Measurements from ENCODE around the gene ZNF622.

DNA sequence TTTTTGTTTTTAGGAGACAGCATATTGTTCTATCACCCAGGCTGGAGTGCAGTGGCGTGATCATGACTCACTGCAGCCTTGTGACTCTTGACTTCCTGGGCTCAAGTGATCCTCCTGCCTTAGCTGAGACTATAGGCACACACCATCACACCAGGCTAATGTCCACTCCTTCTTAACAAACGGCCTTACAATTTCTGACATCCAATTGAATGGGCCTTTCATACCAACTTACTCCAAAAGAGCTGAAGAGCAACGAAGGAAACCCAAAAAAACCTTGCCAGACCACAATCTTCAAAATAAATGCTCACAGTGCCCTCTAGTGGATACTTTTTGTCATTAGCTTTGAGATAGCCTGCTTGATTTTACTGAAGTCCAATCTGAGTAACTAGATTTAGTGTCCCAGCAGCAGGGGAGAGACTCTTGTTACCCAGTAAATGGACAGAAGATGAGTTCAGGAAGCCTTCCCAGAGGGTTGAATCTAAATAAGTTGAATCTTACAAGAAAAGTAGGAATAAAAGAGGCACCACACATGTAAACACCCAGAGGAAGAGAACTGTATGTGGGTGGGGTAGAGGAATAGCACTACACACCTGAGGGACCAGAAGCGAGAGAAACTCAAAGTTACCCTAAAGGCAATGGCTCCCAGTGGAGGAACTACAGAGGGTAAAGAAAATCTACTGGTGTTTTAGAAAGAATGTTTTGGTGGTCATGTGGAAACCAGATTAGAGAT lies 9.3 kb downstream of the ZNF622 start:
- TF ChIP-seq GATA2 (IDR thresholded peaks at IDR 0.05; ENCODE audit: low read depth, low read length) (no peak), GATA3 (IDR thresholded peaks at IDR 0.05; ENCODE audit: low read depth, low read length) (no peak)

Data from SH-SY5Y (cell line).